Activated naive CD4-positive, alpha-beta T cell treated with anti-CD3 and anti-CD28 coated beads, Interleukin-2, amount 10 ng/mL, durations not matched to agents 7 days and 5 days (primary cell): ENCODE measurements around the gene COPS7A.

Source experiments
- CTCF ChIA-PET: fragments of 350-600 bp; sonication (Branson Sonifier 250); formaldehyde crosslinking; loops from one replicate; lab custom pipeline; 2021; ENCODE audit warnings: antibody characterized with exemption; lab: Charles Lee
- DNase-seq: peaks from one replicate; pipeline ENCODE4 v3.0.0-alpha.2; 2020
- H3K27ac Mint-ChIP-seq: one replicate; pipeline ENCODE4 v1.8.0; 2021; ENCODE audit warnings: mild to moderate bottlenecking, moderate library complexity, mixed read lengths
- H3K27me3 Mint-ChIP-seq: one replicate; pipeline ENCODE4 v1.8.0; 2021; ENCODE audit warnings: mild to moderate bottlenecking, mixed read lengths
- H3K36me3 Mint-ChIP-seq: one replicate; pipeline ENCODE4 v1.8.0; 2021; ENCODE audit warnings: mixed read lengths
- H3K4me1 Mint-ChIP-seq: one replicate; pipeline ENCODE4 v1.8.0; 2021; ENCODE audit warnings: mixed read lengths
- H3K4me3 Mint-ChIP-seq: one replicate; pipeline ENCODE4 v1.8.0; 2021; ENCODE audit warnings: mild to moderate bottlenecking, moderate library complexity, mixed read lengths
- H3K9me3 Mint-ChIP-seq: one replicate; pipeline ENCODE4 v1.8.0; 2021; ENCODE audit warnings: mixed read lengths

Gene COPS7A

DNA sequence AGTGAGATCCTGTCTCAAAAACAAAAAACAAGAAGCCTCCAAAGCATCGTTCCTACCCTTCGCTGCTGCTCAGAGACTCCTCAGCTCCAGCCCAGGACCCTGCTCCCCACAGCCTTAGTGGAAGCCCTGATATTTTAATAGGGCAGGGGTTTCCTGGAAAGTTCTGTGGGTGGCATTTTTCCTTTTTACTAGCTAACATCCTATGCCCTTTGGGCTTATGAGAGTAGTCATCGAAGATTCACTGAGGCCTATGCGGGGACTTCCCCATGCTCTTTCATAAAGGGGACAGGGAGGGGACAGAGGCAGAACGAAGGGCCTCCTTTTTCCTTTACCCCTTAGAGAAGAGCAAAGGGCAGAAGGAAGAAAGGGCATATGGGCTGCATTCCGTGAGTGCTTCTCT lies 56.7 kb downstream of the COPS7A start:
- no peak for DNase-seq

More for the DNA sequence above, 56.7 kb downstream of the COPS7A start:
- Mint-ChIP-seq H3K9me3 (no peaks in the 10 kb centered on the region), H3K27ac (peak overlapping the region; percentile 21), H3K36me3 (no peaks in the 10 kb centered on the region), H3K4me3 (no peak overlapping the region), H3K4me1 (peaks cover 69% of the 10 kb centered on the region), H3K27me3 (peaks cover 33% of the 10 kb centered on the region)
- CTCF ChIA-PET, result interaction anchor here (0.6 to 9.6 kb wide), 13 partner anchors 8 to 210 kb away, joined by 3 to 63 read pairs (median 3); partner anchors contain the start of genes LAG3, MLF2, PTMS and ZNF384
